Activated naive CD4-positive, alpha-beta T cell treated with anti-CD3 and anti-CD28 coated beads, Interleukin-2, amount 50 U/mL, for 24 hours (primary cell): Measurements from ENCODE around the gene SBDS.
"Not testable (repeated sequence)": the region's sequence is repeated elsewhere in the genome, so short reads cannot be mapped to it uniquely, and the experiment has no call there.

Source experiments
- H3K27ac Mint-ChIP-seq: one replicate; pipeline ENCODE4 v1.8.0; 2021; ENCODE audit warnings: mild to moderate bottlenecking, mixed read lengths
- H3K27me3 Mint-ChIP-seq: one replicate; pipeline ENCODE4 v1.8.0; 2021; ENCODE audit warnings: mixed read lengths
- H3K36me3 Mint-ChIP-seq: one replicate; pipeline ENCODE4 v1.8.0; 2021; ENCODE audit warnings: mixed read lengths
- H3K4me1 Mint-ChIP-seq: one replicate; pipeline ENCODE4 v1.8.0; 2021; ENCODE audit warnings: mixed read lengths
- H3K4me3 Mint-ChIP-seq: one replicate; pipeline ENCODE4 v1.8.0; 2021; ENCODE audit warnings: mild to moderate bottlenecking, mixed read lengths
- H3K9me3 Mint-ChIP-seq: one replicate; pipeline ENCODE4 v1.8.0; 2021; ENCODE audit warnings: mixed read lengths

The SBDS gene

DNA sequence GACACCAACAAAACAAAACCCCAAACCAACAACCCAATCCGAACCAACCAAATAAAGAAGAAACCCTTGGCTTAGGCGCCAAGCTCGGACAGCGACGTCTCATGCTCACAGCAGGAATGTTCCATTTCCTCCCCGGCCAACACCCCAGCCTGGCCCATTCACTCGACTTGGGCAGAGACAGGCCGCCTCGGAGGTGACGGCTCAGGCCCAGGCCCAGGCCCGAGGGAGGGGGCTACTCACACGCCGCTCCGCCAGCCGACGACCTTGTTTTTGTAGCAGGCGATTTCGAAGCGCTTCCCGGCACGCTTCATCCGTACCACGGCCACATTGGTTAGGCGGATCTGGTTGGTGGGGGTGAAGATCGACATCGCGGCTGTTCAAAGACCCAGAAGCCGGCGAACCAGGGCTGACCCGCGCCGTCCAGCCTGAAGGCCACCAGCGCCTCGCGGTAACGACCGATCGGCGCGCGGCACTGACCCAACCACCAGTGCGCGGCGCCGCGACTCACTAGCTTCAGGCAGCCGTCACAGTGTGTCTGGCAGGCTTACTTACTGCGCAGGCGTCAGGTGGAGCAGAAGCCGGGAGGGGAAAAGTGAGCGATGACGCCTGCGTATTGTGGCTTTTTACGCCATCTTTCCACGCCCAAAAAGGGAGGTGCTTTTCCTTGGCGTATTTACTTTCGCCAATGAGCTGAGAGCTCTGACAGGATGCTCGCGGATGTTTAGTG, at the start of gene SBDS:
Gene SBDS (minus strand): TSS at position 537 of the 727 bp plus-strand sequence. CDS start 169 bp downstream, at position 368.
- H3K9me3 Mint-ChIP-seq, H3K27me3 Mint-ChIP-seq, H3K36me3 Mint-ChIP-seq: not testable (repeated sequence)
- Mint-ChIP-seq H3K4me1 (peaks cover 38% of the 10 kb centered on the region), H3K4me3 (peak within 1 kb of the TSS; percentile 96), H3K27ac (peak within 1 kb of the TSS; percentile 99)

DNA sequence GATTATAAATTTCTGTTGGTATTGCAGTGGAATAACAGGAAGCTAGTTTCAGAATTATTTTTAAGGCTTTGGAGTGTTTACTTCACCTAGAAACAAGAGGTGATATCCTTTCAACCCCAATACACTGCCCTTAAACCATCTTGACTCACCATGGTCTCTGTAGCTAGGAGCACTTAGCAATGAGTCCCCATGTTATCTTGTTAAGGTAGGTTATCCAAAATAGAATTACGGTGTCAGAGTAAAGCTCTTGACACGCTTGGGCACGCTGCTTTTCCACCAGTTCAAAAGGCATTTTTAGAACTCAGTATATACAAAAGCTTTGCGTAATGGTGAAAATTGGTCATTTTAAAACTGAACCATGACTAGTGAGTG, 48.2 kb upstream of the SBDS start:
- not testable (repeated sequence) for H3K27me3 Mint-ChIP-seq, H3K27ac Mint-ChIP-seq, H3K36me3 Mint-ChIP-seq, H3K4me1 Mint-ChIP-seq, H3K9me3 Mint-ChIP-seq, H3K4me3 Mint-ChIP-seq

DNA sequence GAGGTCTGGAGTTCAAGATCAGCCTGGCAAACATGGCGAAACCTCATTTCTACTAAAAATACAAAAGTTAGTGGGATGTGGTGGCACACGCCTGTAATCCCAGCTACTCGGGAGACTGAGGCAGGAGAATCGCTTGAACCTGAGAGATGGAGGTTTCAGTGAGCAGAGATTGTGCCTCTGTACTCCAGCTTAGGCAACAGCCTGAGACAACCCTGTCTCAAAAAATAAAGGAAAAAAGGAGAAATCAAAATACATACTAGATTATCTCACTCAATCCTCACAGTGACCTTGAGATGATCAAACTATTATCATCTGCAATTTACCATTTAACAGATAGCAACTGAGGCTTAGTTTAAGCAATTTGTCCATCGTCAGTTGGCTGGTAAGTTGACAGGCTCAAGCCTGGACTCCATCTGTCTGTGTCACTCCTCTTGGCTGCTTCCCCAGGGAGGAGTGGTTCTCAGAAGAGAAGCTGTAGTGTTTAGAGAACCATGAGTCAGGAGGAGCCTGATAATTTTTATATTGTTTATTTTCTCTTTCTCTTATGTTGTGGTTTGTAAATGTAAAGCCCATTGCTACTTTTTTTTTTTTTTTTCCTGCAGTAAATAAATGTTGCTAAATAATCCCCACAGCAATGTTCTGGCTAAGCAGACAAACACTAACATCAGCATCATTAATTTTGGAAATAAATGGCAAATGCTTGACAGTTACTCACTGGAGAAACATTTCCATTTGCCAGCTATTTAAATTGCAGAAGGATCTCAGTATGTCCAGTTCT, 47.6 kb upstream of the SBDS start:
- H3K36me3 Mint-ChIP-seq, H3K4me1 Mint-ChIP-seq, H3K27me3 Mint-ChIP-seq, H3K9me3 Mint-ChIP-seq, H3K4me3 Mint-ChIP-seq, H3K27ac Mint-ChIP-seq: not testable (repeated sequence)

DNA sequence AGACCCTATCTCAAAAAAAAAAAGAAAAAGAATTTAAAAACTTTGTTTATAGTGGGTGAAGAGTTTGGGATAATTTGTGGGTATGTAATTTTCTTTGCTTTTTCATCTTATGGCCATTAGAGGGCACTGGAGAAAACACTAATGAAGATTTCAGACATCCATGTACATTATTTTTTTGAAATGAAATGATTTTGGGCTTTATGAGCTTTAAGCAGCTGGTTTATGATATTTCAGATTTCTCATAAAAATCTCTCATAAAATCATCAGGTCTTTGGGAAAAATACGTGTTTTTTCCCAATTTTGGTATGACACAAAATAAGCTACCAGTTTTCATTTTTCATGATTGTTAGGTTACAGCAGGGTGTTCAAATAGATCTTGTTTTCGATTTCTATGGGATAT, 45.4 kb upstream of the SBDS start:
- H3K9me3 Mint-ChIP-seq = not testable (repeated sequence)

DNA sequence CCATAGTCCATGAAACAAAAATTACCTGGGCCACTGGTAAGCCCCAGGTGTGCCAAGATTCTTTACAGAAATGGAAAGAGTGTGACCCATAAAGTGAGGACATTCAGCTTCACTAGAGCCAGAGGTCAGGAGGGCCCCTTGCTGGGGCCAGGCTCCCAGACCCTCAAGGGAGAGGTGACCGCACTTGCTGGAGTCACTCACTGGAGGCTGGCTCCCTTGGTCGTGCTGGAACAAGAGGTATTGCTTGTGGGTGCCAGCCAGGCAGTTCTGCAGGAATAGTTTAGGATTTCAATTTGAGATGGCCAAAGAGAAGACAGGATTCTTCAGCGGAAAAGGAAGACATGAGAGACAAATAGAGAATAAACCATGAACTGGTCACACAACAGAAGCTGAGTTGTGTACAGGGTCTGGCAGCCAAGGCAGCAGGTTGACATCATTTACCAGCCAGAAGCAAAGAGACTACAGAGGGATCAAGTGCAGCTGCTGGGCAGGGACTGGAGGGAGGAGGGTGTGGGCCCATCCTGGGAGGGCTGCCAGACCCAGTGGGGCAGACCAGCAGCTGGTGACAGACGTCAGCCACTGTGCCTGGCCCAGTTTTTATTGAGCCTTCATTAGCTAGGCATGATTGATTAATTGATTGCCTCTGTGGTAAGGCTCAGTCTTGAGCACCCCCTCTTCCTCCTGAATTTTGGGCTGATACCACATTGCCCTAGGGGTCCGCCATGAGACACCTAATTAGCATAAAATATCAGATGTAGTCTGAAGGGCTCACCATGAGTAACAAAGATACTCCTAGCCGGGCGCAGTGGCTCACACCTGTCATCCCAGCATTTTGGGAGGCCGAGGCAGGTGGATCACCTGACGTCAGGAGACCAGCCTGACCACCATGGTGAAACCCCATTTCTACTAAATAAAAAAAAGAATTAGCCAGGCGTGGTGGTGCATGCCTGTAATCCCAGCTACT, 41.3 kb upstream of the SBDS start:
- not testable (repeated sequence) for H3K4me3 Mint-ChIP-seq, H3K36me3 Mint-ChIP-seq, H3K4me1 Mint-ChIP-seq, H3K27me3 Mint-ChIP-seq, H3K9me3 Mint-ChIP-seq, H3K27ac Mint-ChIP-seq

More for the DNA sequence above, 45.4 kb upstream of the SBDS start:
- not testable (repeated sequence) for H3K27ac Mint-ChIP-seq, H3K27me3 Mint-ChIP-seq, H3K4me3 Mint-ChIP-seq, H3K36me3 Mint-ChIP-seq, H3K4me1 Mint-ChIP-seq

DNA sequence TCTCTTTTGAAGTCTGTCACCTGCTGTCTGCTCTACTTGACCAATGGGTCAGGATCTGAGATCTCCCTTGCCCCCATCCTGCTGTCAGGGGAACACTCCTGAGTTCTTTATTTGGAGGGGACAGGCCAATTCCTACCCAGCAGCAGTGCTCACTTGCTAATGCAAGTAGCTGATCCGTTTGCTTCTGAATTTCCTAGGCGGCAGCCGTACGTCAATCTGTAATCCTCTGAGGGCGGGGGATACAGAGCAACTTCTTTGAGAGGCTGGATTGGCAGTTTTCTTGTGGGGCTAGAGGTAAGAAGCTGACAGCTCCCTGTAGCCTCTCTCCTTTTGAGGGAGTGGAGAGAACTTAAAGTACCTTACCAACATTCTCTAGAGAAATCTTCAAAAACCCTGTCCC, 37.9 kb upstream of the SBDS start:
- no peaks in the 10 kb centered on the region for H3K27me3 Mint-ChIP-seq
- no peaks in the 10 kb centered on the region for H3K4me1 Mint-ChIP-seq
- peaks cover 17% of the 10 kb centered on the region for H3K36me3 Mint-ChIP-seq
- no peak overlapping the region for H3K27ac Mint-ChIP-seq
- no peak overlapping the region for H3K4me3 Mint-ChIP-seq
- no peaks in the 10 kb centered on the region for H3K9me3 Mint-ChIP-seq

DNA sequence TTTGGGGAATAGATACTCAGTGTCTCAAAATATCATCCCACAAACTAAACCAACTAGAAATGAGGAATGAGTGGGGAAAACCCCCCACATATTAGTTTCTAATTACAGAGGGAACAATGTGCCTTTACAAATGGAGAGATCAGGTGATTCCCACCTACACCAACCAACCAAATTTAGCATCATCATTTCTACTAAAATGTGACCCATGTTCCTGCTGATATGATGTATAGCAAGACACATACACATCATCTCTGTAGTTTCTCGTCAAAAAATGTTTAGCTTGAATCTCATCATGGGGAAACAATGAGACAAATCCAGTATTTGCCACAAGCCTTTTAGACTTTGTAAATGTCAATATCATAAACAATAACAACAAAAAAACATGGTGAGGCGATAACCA, 36.3 kb upstream of the SBDS start:
- not testable (repeated sequence) for H3K9me3 Mint-ChIP-seq, H3K4me3 Mint-ChIP-seq, H3K27me3 Mint-ChIP-seq, H3K4me1 Mint-ChIP-seq, H3K27ac Mint-ChIP-seq
- peaks cover 19% of the 10 kb centered on the region for H3K36me3 Mint-ChIP-seq

DNA sequence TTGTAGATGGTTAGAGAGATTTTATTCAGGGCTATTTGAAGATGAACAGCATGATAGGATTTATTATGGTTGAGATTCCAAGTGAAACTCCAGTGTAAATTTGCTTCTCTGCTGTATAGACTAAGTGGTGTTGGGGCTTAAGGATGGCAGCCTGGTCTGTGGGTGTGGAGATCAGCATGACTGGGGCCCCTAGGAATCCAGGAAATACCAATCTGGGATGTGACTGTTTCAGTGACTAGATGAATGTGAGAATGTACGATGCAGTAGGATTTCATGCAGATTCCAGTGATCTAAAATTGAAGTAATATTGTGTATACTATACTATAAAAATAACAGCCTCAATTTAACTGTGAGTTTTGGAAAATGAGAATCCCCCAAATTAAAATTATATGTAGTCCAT, 30.1 kb upstream of the SBDS start:
- not testable (repeated sequence) for H3K9me3 Mint-ChIP-seq, H3K4me3 Mint-ChIP-seq, H3K27ac Mint-ChIP-seq, H3K4me1 Mint-ChIP-seq, H3K27me3 Mint-ChIP-seq
- peaks cover 21% of the 10 kb centered on the region for H3K36me3 Mint-ChIP-seq

DNA sequence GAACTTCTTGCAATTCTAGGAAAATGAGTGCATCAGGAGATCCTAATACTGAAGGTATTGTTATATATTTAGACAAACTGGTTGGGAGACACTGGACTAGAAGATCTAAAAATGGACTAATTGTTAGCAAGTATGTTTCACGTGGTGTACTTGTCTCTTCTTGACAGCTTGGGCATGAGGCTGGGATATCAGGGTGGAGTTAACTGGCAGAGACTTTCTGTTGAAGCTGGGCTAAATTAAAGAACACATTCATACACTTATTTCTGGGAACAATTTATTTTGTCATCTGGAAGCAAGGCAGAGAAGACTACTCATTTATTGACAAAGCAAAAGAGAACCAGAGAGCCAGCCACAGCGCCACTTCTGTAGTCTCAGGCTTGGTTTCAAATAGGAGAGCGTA, 27.1 kb upstream of the SBDS start:
- no peak overlapping the region for H3K27ac Mint-ChIP-seq
- no peaks in the 10 kb centered on the region for H3K4me1 Mint-ChIP-seq
- peaks cover 21% of the 10 kb centered on the region for H3K36me3 Mint-ChIP-seq

DNA sequence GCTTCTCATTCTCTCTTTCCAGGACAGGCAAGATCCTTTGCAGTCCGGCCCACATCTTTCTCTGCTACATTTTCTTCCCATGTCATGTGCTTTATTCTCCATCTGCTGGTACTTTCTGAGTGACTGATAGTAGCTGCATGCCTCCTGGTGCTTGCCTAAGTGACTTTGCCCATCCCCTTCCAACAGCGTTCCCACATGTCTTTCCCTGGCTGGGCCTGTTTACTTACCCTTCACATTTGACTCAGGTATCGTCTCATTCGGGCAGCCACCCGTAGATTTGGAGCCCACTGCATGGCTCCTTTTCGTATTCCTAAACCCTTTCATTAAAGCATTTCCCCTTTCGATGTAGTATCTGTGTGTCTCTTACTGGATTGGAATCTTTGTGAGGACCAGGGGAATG, 25.9 kb upstream of the SBDS start:
- H3K9me3 Mint-ChIP-seq = no peaks in the 10 kb centered on the region
- no peaks in the 10 kb centered on the region for H3K4me1 Mint-ChIP-seq
- no peaks in the 10 kb centered on the region for H3K27me3 Mint-ChIP-seq
- H3K4me3 Mint-ChIP-seq = no peak overlapping the region
- H3K27ac Mint-ChIP-seq = no peak overlapping the region
- H3K36me3 Mint-ChIP-seq = peaks cover 19% of the 10 kb centered on the region

More for the DNA sequence above, 27.1 kb upstream of the SBDS start:
- Mint-ChIP-seq H3K4me3 (no peak overlapping the region), H3K9me3 (no peaks in the 10 kb centered on the region), H3K27me3 (no peaks in the 10 kb centered on the region)

DNA sequence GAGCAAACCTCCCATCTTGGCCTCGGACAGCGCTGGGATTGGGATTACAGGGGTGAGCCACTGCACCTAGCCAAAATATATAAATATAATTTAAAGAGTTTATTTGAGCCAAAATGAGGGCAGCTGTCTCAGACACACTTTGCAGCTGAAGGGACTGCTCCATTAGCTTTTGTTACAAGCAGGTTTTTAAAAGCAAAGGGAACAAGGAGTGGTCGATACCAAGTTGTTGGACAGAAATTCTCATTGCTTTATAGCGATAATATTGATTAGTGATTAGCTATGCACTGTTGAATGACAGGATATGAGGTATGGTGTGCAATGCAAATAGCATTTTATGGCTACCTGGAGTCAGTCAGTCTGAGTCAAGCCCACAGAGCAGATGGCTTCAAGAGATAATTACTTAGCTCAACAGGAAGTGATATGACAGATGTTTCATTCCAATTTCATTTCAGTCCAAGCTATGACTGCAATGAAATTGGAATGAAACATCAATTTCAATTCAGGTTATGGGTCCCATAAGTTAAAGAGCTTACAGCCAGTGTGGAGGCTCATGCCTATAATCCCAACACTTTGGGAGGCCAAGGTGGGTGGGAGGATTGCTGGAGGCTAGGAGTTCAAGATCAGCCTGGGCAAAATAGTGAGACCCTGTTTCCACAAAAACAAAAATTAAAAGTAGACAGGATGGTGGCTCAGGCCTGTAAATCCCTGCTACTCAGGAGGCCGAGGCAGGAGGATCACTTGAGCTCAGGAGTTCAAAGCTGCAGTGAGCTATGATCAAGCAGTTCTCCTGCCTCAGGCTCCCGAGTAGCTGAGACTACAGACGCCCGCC, 24.4 kb upstream of the SBDS start:
- H3K27ac Mint-ChIP-seq = no peak overlapping the region
- peaks cover 16% of the 10 kb centered on the region for H3K36me3 Mint-ChIP-seq
- H3K4me1 Mint-ChIP-seq = no peaks in the 10 kb centered on the region
- no peak overlapping the region for H3K4me3 Mint-ChIP-seq
- no peaks in the 10 kb centered on the region for H3K9me3 Mint-ChIP-seq
- H3K27me3 Mint-ChIP-seq = no peaks in the 10 kb centered on the region

DNA sequence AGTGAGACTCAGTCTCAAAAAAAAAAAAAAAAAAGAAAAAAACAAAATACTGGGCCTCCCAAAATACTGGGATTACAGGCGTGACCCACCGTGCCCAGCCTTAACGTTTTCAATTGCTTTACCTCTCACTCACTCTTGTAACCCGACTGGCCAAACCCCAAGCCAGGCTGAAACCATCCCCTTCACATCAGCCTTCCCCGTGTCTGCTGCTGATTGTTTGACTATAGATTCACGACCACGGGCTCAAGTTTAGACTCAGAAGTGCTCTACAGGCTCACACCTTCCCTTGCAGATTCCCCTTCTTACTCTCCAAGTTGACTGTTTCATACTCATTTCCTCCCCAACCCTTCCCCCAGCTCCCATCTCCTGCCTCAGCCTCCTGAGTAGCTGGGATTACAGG, 23.6 kb upstream of the SBDS start:
- H3K4me3 Mint-ChIP-seq = no peak overlapping the region
- no peaks in the 10 kb centered on the region for H3K9me3 Mint-ChIP-seq
- H3K27me3 Mint-ChIP-seq = no peaks in the 10 kb centered on the region
- H3K36me3 Mint-ChIP-seq = peaks cover 16% of the 10 kb centered on the region
- H3K27ac Mint-ChIP-seq = no peak overlapping the region
- no peaks in the 10 kb centered on the region for H3K4me1 Mint-ChIP-seq

DNA sequence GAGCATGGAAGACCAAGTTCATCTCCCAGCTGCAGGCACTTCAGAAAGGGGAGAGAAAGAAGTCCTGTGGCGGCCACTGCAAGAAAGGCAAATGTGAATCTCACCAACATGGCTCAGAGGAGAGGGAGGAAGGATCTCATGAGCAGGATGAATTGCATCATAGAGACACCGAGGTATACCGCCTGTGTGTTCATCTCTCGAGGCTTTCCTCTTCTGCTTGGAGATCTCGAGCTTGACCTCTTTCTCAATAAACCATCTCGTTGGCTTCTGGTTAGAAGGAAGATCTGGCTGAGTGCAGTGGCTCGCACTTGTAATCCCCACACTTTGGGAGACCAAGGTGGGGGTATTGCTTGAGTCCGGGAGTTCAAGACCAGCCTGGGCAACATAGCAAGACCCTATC, 22.6 kb upstream of the SBDS start:
- not testable (repeated sequence) for H3K4me1 Mint-ChIP-seq, H3K4me3 Mint-ChIP-seq
- peaks cover 19% of the 10 kb centered on the region for H3K36me3 Mint-ChIP-seq

DNA sequence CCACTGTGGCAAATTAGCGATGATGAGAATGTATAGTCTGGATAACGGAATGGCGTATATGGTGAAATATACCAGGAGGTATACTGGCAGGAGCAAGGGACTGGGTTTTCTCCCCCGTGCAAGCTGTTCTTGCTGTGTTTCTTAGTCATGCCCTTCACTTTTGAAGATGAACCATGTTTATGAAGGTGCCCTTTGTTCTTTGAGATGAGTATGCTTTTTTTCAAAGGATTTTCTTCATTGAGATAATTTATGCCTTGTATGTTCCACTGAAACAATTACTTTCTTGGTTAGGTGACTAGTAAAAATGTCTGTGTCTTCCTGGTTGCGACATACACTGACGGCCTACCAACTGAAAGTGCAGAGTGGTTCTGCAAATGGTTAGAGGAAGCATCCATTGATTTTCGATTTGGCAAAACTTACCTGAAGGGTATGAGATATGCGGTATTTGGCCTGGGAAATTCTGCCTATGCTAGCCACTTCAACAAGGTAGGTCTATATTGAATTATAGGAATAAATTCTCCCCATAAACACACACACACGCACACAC, 18.8 kb upstream of the SBDS start:
- H3K9me3 Mint-ChIP-seq, H3K27ac Mint-ChIP-seq, H3K4me3 Mint-ChIP-seq, H3K27me3 Mint-ChIP-seq, H3K4me1 Mint-ChIP-seq, H3K36me3 Mint-ChIP-seq: not testable (repeated sequence)

More for the DNA sequence above, 22.6 kb upstream of the SBDS start:
- H3K9me3 Mint-ChIP-seq, H3K27ac Mint-ChIP-seq, H3K27me3 Mint-ChIP-seq: not testable (repeated sequence)

DNA sequence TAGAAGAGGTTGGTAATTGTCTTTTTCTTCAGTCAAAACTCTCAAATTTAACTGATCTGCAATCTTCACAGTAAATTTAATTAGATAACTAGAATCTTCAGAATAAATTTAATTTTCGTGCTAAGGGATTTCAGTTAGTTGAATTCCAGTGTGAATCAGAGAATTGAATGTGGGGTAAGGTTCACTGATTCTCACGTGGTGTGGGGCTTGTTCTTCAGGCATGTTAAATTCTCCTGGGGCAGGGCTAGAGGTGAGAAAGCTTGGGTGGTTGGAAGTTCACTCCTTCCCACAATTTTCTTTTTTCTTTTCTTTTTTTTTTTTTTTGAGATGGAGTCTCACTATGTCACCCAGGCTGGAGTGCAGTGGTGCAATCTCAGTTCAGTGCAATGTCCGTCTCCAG, 14.3 kb upstream of the SBDS start:
- not testable (repeated sequence) for H3K4me3 Mint-ChIP-seq, H3K27me3 Mint-ChIP-seq, H3K9me3 Mint-ChIP-seq, H3K27ac Mint-ChIP-seq, H3K36me3 Mint-ChIP-seq
- H3K4me1 Mint-ChIP-seq = peaks cover 14% of the 10 kb centered on the region
